Vagina (tissue), 2 donors: Measurements from ENCODE around the gene FHIT. TPM values are rescaled to one million over a fixed set of nuclear protein-coding genes. Genes with fewer than 3 reads are reported as not detected.

Experiments used
- DNase-seq, 2 donors: peaks; one replicate each; pipeline ENCODE4 v3.0.0-alpha.2; 2017; ENCODE audit errors: extremely low spot score in 2 of 2
- H3K27ac ChIP-seq: fragments of 200-600 bp; sonication (generic); one replicate; pipeline ENCODE4 v1.5.1; 2019
- H3K27me3 ChIP-seq: fragments of 200-600 bp; sonication (generic); one replicate; pipeline ENCODE4 v1.5.1; 2019
- H3K36me3 ChIP-seq, 2 donors: fragments of 200-600 bp; sonication (generic); one replicate each; pipeline ENCODE4 v1.5.1; 2017 to 2019
- H3K4me1 ChIP-seq: fragments of 200-600 bp; sonication (generic); one replicate; pipeline ENCODE4 v1.5.1; 2019
- H3K4me3 ChIP-seq, 2 donors: fragments of 200-600 bp; sonication (generic); 1 replicate in 1 of 2; 2 replicates in 1 of 2; pipeline ENCODE4 v1.5.1; 2016 to 2019
- H3K9me3 ChIP-seq: fragments of 200-600 bp; sonication (generic); one replicate; pipeline ENCODE4 v1.5.1; 2019
- POLR2A ChIP-seq, 2 donors: fragments of 450-650 bp; IDR thresholded peaks; one replicate each; pipeline ENCODE4 v1.6.1; 2017; ENCODE audit warnings: antibody characterized with exemption in 2 of 2, mild to moderate bottlenecking in 2 of 2, moderate library complexity in 2 of 2
- POLR2AphosphoS5 ChIP-seq, 2 donors: sonication (generic); formaldehyde crosslinking; IDR thresholded peaks; one replicate each; pipeline ENCODE4 v1.9.0; 2017; ENCODE audit warnings: antibody characterized with exemption in 2 of 2, mild to moderate bottlenecking in 2 of 2, low read depth in 1 of 2; ENCODE audit not compliant: insufficient read depth in 1 of 2
- intact Hi-C: fragments of 100-400 bp; cut with DNase I; formaldehyde crosslinking; loops from one replicate; pipeline ENCODE4 v1.15.1; 2023
- total RNA-seq: library from RNA; depleted of rRNA; stranded (reverse); fragments of >200 nt; gene quantifications from one replicate; pipeline ENCODE4 v1.2.3, GENCODE V29; 2016
- TF ChIP-seq, protein P1 (sequence below), 3 experiments: fragments of 450-650 bp in 2 of 3; fragments of 200-600 bp in 1 of 3; sonication (generic) in 1 of 3; IDR thresholded peaks; one replicate each; pipeline ENCODE4 v1.5.1; 2017 to 2019; ENCODE audit warnings: antibody characterized with exemption in 3 of 3, mild to moderate bottlenecking in 2 of 3, moderate library complexity in 2 of 3

FHIT gene
- total RNA-seq, 1 donor from 2014 or later: 7.9 TPM

GRCh38 chr3:60629816-60630215 lies 621.4 kb downstream of the FHIT start:
- no peak for DNase-seq
- H3K9me3 ChIP-seq: no peaks in the 10 kb centered on the region
- H3K27me3 ChIP-seq: no peaks in the 10 kb centered on the region
- TF ChIP-seq POLR2A (IDR thresholded peaks at IDR 0.05) (no peak), POLR2AphosphoS5 (IDR thresholded peaks at IDR 0.05; ENCODE audit: insufficient read depth in 1 of 2, low read depth in 1 of 2) (no peak)
- TF ChIP-seq, protein P1, sequence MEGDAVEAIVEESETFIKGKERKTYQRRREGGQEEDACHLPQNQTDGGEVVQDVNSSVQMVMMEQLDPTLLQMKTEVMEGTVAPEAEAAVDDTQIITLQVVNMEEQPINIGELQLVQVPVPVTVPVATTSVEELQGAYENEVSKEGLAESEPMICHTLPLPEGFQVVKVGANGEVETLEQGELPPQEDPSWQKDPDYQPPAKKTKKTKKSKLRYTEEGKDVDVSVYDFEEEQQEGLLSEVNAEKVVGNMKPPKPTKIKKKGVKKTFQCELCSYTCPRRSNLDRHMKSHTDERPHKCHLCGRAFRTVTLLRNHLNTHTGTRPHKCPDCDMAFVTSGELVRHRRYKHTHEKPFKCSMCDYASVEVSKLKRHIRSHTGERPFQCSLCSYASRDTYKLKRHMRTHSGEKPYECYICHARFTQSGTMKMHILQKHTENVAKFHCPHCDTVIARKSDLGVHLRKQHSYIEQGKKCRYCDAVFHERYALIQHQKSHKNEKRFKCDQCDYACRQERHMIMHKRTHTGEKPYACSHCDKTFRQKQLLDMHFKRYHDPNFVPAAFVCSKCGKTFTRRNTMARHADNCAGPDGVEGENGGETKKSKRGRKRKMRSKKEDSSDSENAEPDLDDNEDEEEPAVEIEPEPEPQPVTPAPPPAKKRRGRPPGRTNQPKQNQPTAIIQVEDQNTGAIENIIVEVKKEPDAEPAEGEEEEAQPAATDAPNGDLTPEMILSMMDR (IDR thresholded peaks at IDR 0.05): no peak
- H3K36me3 ChIP-seq: no peaks in the 10 kb centered on the region
- intact Hi-C loops: no loop called here
- H3K27ac ChIP-seq: no peak overlapping the region
- no peak overlapping the region for H3K4me3 ChIP-seq
- H3K4me1 ChIP-seq: no peaks in the 10 kb centered on the region

GRCh38 chr3:60622349-60622748 lies 628.9 kb downstream of the FHIT start:
- no peak for DNase-seq
- no peaks in the 10 kb centered on the region for H3K9me3 ChIP-seq
- H3K36me3 ChIP-seq: no peaks in the 10 kb centered on the region
- no peaks in the 10 kb centered on the region for H3K27me3 ChIP-seq
- no peak overlapping the region for H3K4me3 ChIP-seq
- TF ChIP-seq, protein P1 (IDR thresholded peaks at IDR 0.05): no peak
- TF ChIP-seq POLR2AphosphoS5 (IDR thresholded peaks at IDR 0.05; ENCODE audit: insufficient read depth in 1 of 2, low read depth in 1 of 2) (no peak), POLR2A (IDR thresholded peaks at IDR 0.05) (no peak)
- intact Hi-C loops: no loop called here
- no peak overlapping the region for H3K27ac ChIP-seq
- H3K4me1 ChIP-seq: no peaks in the 10 kb centered on the region

DNA sequence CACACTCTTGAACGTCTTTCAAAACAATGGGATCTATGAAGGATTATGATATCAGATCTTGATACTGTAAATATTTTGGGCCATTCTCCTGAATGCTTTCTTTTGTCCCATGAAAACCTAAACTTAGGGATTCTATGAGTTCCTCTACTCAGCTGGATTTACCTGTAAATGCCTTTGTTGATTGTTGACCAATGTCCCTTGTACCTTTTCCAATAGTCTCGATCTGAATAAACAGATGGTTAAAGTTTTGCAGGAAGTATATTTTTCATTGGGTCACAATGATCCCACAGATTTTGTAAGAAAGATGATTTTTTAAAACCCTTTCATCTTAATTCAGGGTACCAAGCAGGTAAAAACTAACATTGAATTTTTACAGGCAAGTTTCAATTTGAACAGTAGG lies 634.1 kb downstream of the FHIT start:
- H3K36me3 ChIP-seq: no peaks in the 10 kb centered on the region
- H3K27ac ChIP-seq: no peak overlapping the region
- no peak for TF ChIP-seq POLR2AphosphoS5 (IDR thresholded peaks at IDR 0.05; ENCODE audit: insufficient read depth in 1 of 2, low read depth in 1 of 2)
- no peak for TF ChIP-seq POLR2A (IDR thresholded peaks at IDR 0.05)
- TF ChIP-seq, protein P1 (IDR thresholded peaks at IDR 0.05): no peak
- no peaks in the 10 kb centered on the region for H3K4me1 ChIP-seq
- DNase-seq: no peak
- intact Hi-C loops: no loop called here
- no peak overlapping the region for H3K4me3 ChIP-seq
- H3K27me3 ChIP-seq: no peaks in the 10 kb centered on the region
- H3K9me3 ChIP-seq: no peaks in the 10 kb centered on the region

DNA sequence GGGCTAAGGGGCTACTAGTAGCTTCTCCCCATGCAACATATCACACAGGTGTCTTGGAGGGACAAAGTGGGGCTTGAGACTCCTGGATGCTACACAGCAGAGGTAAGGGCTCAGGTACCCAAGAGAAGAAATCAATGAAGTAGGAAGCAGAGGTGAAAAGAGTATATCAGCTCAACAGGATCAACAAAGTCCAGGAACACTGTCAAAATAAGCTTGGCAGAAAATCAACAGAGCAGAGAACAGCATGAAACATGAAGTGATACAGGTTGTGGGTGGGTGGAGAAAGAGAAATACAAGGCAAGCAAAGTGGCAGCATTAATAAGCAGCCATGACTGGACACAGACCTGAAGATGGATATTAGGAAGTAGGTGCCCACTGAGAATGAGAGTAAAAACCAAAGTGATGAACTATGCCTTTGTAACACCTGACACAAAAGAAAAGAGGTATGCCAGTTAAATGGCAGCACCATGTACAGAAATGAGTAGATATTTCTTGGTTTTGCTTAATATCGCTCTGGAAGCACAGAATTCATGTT lies 637.4 kb downstream of the FHIT start:
- DNase-seq: no peak
- Histone ChIP-seq H3K27ac (no peak overlapping the region), H3K4me1 (no peaks in the 10 kb centered on the region), H3K9me3 (no peaks in the 10 kb centered on the region), H3K4me3 (no peak overlapping the region), H3K27me3 (no peaks in the 10 kb centered on the region), H3K36me3 (no peaks in the 10 kb centered on the region)
- intact Hi-C loops: no loop called here
- TF ChIP-seq POLR2AphosphoS5 (IDR thresholded peaks at IDR 0.05; ENCODE audit: insufficient read depth in 1 of 2, low read depth in 1 of 2): no peak
- TF ChIP-seq, protein P1 (IDR thresholded peaks at IDR 0.05): no peak
- TF ChIP-seq POLR2A (IDR thresholded peaks at IDR 0.05): no peak

- H3K27ac ChIP-seq: no peak overlapping the region
- no peak overlapping the region for H3K4me3 ChIP-seq
- intact Hi-C loops: no loop called here
Observed at GRCh38 chr3:60610441-60611112, 640.7 kb downstream of the FHIT start.

More at GRCh38 chr3:60610441-60611112, 640.7 kb downstream of the FHIT start:
- Histone ChIP-seq H3K9me3 (no peaks in the 10 kb centered on the region), H3K36me3 (no peaks in the 10 kb centered on the region), H3K27me3 (no peaks in the 10 kb centered on the region), H3K4me1 (no peaks in the 10 kb centered on the region)
- no peak for TF ChIP-seq POLR2AphosphoS5 (IDR thresholded peaks at IDR 0.05; ENCODE audit: insufficient read depth in 1 of 2, low read depth in 1 of 2)
- TF ChIP-seq, protein P1 (IDR thresholded peaks at IDR 0.05): no peak
- no peak for TF ChIP-seq POLR2A (IDR thresholded peaks at IDR 0.05)
- DNase-seq: no peak
